ENCODE measurements around the gene NLK.
"Not testable (repeated sequence)": the region's sequence is repeated elsewhere in the genome, so short reads cannot be mapped to it uniquely, and the experiment has no call there.

Gene NLK

GRCh38 chr17:28042657-28042720 lies at the start of gene NLK:
NLK (plus strand) TSS chr17:28042677; CDS start chr17:28042874, 197 bp downstream.
- no peak for DNase-seq (ENCODE audit: low read depth, low spot score)

DNA sequence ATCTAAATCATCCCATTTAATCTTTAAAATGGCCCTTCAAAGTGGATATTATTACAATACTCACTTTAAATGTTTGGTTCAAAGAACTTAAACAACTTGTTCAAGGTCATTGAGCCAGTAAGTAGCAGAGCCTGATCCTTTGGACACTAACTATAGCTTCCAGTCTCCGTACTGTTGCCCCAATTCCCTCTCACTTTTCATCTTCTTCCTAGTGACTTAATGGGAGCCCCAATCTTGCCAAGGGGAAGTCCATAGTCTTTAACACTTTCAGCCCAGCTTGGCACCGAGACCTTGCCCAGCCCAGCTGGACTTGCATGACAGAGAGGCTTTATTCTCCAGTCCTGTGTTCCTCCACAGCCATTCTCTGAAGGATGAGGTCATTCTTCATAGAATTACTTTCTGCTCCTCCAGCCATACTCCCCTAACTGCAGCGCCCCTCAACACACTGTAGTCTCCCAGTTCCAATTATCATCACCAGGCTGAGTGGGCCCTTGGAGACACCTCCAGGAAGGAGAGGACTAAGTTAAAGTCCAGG lies 49.2 kb upstream of the NLK start:
- no peak for DNase-seq (ENCODE audit: low read depth, low spot score)

DNA sequence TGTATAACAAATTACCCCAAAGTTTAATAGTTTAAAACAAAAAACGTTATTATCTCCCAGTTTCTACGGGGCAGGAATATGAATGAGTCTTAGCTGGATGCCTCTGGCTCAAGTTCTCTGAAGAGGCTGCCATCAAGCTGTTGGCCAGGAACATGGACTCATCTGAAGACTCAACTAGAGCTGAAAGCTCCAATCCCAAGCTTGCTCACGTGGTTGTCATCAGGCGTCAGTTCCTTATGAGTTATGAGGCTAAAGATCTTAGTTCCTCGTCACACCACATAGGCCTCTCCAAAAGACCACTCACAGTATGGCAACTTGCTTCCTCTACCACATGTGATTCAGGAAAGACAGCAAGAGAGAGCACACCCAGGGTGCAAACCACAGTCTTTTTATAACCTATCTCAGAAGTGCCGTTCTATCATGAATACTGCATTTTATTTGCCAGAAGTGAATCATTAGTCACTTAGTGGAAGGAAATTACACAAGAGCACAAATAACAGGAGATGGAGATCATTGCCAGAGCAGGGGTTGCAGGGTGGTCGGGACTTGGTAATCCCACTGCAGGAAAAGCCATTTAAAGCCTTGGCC lies 48.7 kb upstream of the NLK start:
- no peak for DNase-seq (ENCODE audit: low read depth, low spot score)

- DNase-seq (ENCODE audit: low read depth, low spot score): no peak
Observed at GRCh38 chr17:27994586-27994985, 47.9 kb upstream of the NLK start.

- DNase-seq (ENCODE audit: low read depth, low spot score): no peak
Observed at GRCh38 chr17:27995554-27995953, 46.9 kb upstream of the NLK start.

- no peak for DNase-seq (ENCODE audit: low read depth, low spot score)
Observed at GRCh38 chr17:27996202-27997043, 46.1 kb upstream of the NLK start.

- no peak for DNase-seq (ENCODE audit: low read depth, low spot score)
Observed at GRCh38 chr17:27997044-27997401, 45.5 kb upstream of the NLK start.

- DNase-seq (ENCODE audit: low read depth, low spot score): no peak
Observed at GRCh38 chr17:27997522-27997921, 45.0 kb upstream of the NLK start.

DNA sequence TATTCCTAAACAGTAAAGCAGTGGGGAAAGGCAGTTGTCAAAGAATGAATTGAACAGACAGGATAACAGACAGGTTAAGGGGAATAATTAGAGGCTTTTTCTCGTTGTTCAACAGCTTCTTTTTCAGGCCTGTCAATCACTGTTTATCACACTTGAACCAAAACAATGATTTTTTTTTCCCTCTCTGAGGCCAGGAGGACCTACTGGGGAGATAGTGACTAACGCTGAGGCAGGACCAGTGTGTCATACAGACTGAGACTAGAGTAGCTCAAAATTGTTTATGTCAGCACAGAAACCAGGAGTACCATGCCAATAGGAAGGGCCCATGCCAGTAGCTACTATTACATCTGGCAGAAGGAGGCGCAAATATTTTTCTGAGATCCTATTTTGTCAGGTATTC lies 41.3 kb upstream of the NLK start:
- no peak for DNase-seq (ENCODE audit: low read depth, low spot score)

- no peak for DNase-seq (ENCODE audit: low read depth, low spot score)
Observed at GRCh38 chr17:28004344-28004743, 38.1 kb upstream of the NLK start.

DNA sequence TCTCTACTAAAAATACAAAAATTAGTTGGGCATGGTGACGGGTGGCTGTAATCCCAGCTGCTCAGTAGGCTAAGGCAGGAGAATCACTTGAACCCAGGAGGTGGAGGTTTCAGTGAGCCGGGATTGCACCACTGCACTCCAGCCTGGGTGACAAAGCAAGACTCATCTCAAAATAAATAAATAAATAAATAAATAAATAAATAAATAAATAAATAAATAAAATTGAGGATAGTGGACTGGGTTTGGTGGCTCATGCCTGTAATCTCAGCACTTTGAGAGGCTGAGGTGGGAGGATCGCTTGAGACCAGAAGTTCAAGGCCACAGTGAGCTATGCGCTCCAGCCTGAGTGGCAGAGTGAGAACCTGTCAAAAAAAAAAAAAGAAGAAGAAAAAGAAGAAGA lies 34.6 kb upstream of the NLK start:
- DNase-seq (ENCODE audit: low read depth, low spot score): not testable (repeated sequence)

GRCh38 chr17:28008513-28008912 lies 34.0 kb upstream of the NLK start:
- peak; percentile 85 for DNase-seq (ENCODE audit: low read depth, low spot score)

- no peak for DNase-seq (ENCODE audit: low read depth, low spot score)
Observed at GRCh38 chr17:28010406-28010805, 32.1 kb upstream of the NLK start.

DNA sequence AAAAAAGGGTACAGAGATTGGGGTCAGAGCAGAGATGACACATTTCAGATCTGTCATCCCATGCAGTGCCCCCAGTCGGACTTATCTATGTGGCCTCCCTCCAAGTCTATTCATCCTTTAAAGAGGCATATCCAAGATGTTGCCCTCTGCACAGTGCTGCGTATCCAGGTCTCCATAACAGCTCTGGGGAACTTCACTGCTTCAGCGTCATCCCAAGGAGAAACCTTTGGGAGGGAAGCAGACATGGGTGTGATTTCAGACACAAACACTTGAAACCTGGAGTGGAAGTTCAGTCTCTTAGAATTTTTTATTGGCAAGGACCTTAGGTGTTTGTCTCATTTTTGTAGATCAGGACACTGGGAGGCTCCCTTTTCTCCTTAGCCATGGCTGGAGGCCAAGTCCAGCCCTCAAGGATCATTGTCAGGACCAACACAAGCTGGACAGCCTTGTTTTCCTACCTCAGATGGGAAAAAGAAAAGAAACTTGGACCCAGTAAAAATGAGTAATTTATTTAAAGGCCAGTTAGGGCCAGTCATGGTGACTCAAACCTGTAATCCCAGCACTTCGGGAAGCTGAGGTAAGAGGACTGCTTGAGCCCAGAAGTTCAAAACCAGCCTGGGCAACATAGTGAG lies 23.9 kb upstream of the NLK start:
- DNase-seq (ENCODE audit: low read depth, low spot score): peak; percentile 6

DNA sequence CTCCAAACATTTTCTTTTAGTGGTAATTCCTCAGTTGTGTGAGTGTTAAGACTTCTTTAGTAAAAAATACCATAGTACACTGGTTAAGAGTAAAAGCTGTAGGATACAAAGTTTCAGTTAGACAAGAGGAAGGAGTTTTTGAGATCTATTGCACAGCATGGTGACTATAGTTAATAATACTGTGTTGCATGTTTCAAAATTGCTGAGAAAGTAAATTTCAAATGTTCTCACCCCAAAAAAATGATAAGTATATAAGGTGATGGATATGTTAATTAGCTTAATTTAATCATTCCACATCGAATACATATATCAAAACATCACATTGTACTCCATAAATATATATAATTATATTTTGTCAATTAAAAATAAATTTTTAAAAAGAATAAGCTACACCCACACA lies 22.0 kb upstream of the NLK start:
- no peak for DNase-seq (ENCODE audit: low read depth, low spot score)

DNA sequence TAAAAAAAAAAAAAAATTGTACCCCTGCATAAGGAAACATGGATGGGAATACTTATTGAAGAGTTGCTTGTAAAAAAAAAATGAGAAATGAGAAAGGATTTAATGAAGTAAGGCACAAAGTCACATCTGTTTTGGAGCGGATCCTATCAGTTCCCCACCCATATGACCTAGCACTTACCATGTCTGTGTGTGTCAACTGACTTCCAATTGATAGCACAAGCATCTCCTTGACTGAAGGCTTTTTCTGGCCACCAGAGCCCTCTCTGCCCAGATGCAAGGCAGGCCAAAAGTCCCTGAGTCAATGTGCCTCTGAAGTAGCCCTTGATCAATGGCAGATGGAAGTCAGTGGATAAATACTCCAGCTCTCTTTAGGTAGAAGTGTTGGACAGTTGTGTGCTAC lies 13.4 kb upstream of the NLK start:
- DNase-seq (ENCODE audit: low read depth, low spot score): no peak

- no peak for DNase-seq (ENCODE audit: low read depth, low spot score)
Observed at GRCh38 chr17:28030386-28030785, 12.1 kb upstream of the NLK start.

DNA sequence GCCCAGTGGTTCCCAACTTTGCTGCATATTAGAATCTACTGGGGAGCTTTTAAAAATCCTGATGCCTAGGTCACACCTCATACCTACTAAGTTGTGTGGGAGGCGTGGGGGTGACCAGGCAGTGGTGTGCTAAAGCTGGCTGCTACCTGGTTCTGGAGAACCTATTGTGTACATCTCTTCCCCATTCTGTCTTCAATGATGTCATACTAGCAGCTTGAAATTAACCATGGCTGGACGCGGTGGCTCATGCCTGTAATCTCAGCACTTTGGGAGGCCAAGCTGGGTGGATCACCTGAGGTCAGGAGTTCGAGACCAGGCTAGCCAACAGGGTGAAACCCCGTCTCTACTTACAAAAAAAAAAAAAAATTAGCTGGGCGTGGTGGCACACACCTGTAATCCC lies 11.3 kb upstream of the NLK start:
- DNase-seq (ENCODE audit: low read depth, low spot score): no peak

DNA sequence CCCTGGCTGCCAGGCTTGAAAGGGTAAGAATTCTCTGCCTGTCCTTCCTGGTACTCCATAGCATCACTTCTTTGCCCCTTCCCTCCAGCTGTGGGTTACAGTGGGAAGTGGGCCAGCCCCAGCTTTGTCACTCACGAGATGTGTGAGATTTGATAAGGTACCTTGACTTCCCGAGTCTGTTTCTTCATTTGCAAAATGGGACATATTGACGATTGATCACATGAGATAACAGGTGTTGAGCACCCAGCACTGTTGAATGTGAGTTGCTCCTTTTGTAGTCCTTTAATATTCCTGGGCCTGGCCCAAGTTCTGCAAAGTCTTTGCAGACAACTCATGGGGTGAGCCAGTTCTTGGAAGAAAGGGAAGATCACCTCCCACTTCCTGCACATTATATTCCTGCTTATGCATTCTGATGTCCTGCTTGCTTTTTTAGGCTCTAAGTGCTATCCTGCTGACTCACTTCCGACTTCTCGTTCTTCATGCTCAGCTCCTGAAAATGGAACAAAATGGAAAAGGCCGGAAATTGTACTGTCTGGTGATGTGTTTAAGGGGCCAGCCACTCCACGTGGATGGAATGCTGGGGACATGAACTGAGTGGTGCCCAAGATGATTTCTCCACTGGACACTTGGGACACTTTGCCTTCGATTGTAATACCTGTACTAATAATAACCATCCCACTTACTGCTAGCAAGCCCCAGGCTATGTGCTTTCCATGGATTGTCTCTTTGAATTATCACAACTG lies 8.3 kb upstream of the NLK start:
- DNase-seq (ENCODE audit: low read depth, low spot score): peak; percentile 37

GRCh38 chr17:28035452-28035851 lies 7.0 kb upstream of the NLK start:
- not testable (repeated sequence) for DNase-seq (ENCODE audit: low read depth, low spot score)

- not testable (repeated sequence) for DNase-seq (ENCODE audit: low read depth, low spot score)
Observed at GRCh38 chr17:28035884-28036283, 6.6 kb upstream of the NLK start.

- no peak for DNase-seq (ENCODE audit: low read depth, low spot score)
Observed at GRCh38 chr17:28038802-28039201, 3.7 kb upstream of the NLK start.

GRCh38 chr17:28039251-28039650 lies 3.2 kb upstream of the NLK start:
- DNase-seq (ENCODE audit: low read depth, low spot score): no peak
